Omental fat pad (tissue), 4 donors: ENCODE results near the gene TREX2. TPM values are rescaled to one million over a fixed set of nuclear protein-coding genes. Genes with fewer than 3 reads are reported as not detected.

Source experiments
- ATAC-seq: fragments of 150-250 bp; one replicate; pipeline ENCODE4 v1.9.1; 2016; ENCODE audit warnings: mild to moderate bottlenecking, moderate library complexity; ENCODE audit not compliant: low FRiP score
- DNase-seq: peaks from one replicate; pipeline ENCODE4 v3.0.0-alpha.2; 2019; ENCODE audit warnings: low spot score
- CTCF ChIP-seq, 3 donors: fragments of 450-650 bp; IDR thresholded peaks; one replicate each; pipeline ENCODE4 v1.5.1; 2016 to 2017; ENCODE audit warnings: antibody characterized with exemption in 3 of 3, mild to moderate bottlenecking in 3 of 3, moderate library complexity in 2 of 3
- total RNA-seq, 4 donors: library from RNA; depleted of rRNA; stranded (reverse); fragments of >200 nt; gene quantifications; one replicate each; pipeline ENCODE4 v1.1.0, GENCODE V29; 2016

TREX2 gene
- total RNA-seq, 4 donors from 2014 or later: 0.69 to 4.2 (median 1.2) TPM

GRCh38 chrX:153456704-153457103 is 10.8 kb upstream of the TREX2 start:
- no peak for TF ChIP-seq CTCF (IDR thresholded peaks at IDR 0.05)
- DNase-seq: no peak
- no peak for ATAC-seq

- ATAC-seq (no peak), DNase-seq (no peak)
- TF ChIP-seq CTCF (IDR thresholded peaks at IDR 0.05): no peak
Measured at GRCh38 chrX:153456161-153456560, 10.3 kb upstream of the TREX2 start.

- no peak for DNase-seq
- ATAC-seq: no peak
- no peak for TF ChIP-seq CTCF (IDR thresholded peaks at IDR 0.05)
Measured at GRCh38 chrX:153455571-153455970, 9.7 kb upstream of the TREX2 start.

- DNase-seq: no peak
- ATAC-seq: no peak
- no peak for TF ChIP-seq CTCF (IDR thresholded peaks at IDR 0.05)
Measured at GRCh38 chrX:153454901-153455550, 9.2 kb upstream of the TREX2 start.

GRCh38 chrX:153450949-153451277 is 5.1 kb upstream of the TREX2 start:
- no peak for ATAC-seq
- no peak for DNase-seq
- no peak for TF ChIP-seq CTCF (IDR thresholded peaks at IDR 0.05)

GRCh38 chrX:153450114-153450948 is 4.5 kb upstream of the TREX2 start:
- ATAC-seq: no peak
- TF ChIP-seq CTCF (IDR thresholded peaks at IDR 0.05): no peak
- no peak for DNase-seq
